HG03342 (cell line): ENCODE data around the gene CD69.
"Not testable (repeated sequence)": the region's sequence is repeated elsewhere in the genome, so short reads cannot be mapped to it uniquely, and the experiment has no call there.

Source experiments
- ATAC-seq: cut with Tn5 transposase; IDR thresholded peaks from one replicate; pipeline ENCODE4 v1.9.1; 2021; ENCODE audit warnings: mild to moderate bottlenecking, moderate library complexity; ENCODE audit not compliant: unreplicated experiment

Gene CD69

GRCh38 chr12:9751204-9752144 lies 9.2 kb downstream of the CD69 start:
- no peak for ATAC-seq

- ATAC-seq = peak; percentile 55
These were observed 10.2 kb downstream of the CD69 start for GRCh38 chr12:9750276-9751203.

DNA sequence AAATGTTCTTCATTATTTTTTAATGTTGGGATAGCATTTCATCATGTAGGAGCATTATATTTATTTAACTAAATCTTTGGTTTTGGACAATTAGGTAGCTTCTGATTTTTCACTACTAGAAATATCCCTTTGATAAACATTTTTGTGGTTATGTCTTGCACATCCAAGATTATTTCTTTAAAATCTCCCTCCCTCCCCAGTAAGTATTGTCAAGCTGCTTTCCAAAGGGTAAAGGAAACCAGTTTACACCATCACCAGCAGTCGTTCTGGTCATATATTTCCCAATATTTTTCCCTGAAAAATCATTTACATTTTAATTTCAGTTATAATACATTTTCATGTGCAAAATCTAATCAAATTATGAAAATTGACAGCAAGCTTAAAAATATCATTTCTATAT lies 11.1 kb downstream of the CD69 start:
- ATAC-seq = no peak

DNA sequence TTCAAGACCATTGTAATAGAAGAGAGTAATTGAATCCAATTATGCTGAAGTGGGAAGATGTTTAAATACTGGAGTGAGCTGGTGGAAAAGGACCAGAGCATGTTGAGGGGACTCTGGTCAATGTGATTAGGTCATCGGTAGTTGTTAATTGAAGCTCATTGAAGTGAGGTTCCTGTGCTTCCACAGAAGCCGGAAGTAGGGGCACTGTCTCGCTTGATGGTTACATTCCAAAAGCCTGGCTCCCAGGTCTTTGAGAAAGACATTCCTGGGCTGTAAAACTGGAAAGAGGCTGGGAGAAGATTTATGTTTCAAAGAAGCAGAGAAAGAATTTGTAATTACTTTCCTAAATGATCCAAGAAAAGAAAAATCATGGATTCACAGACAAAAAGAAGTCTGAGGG lies 15.5 kb downstream of the CD69 start:
- ATAC-seq = no peak

- ATAC-seq = no peak
These were observed 18.0 kb downstream of the CD69 start for GRCh38 chr12:9742661-9743060.

DNA sequence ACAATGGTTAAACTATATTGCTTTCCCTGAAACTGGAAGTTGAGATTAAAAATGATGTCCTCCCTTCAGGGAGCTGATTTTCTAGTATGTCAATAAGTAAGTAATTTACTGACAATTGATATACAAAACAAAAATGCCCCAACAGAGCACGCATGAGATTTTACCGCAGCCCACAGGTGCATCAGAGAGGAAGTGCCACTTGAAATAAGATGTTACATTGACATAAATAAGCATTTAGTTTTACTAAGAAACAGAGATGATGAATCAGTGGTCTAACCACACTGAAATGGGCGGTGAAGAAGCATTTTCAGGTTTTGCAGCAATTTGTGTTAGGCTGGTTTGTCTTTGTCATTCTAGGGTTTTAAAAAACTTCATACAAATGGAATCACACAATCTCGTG lies 19.0 kb downstream of the CD69 start:
- ATAC-seq = no peak

DNA sequence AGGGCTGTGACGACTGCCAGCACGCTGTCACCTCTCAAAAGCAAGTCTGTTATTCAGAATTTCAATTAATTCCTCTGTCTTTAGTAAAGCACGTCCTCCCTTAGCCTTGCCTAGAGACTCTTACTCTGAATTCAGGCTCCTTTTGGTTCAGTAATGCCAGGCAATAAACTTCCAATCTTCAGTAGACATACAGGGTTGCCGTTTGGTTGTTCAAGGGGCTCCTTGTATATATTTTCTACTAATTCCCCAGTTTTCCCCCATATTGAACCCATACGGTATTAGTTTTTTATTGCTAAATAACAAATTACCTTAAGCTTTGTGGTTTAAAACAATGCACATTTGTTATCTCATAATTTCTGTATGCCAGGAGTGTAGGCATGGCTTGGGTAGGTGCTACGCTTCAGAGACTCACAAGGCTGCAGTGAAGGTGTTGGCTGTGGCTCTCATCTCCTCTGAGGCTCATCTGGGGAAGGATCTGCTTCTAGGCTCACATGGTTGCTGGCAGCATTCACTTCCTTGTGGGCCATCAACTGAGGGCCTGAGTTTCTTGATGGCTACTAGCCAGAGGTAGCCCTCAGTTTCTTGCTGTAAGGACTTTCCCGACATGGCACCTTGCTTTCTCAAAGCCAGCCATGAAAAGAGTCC lies 20.5 kb downstream of the CD69 start:
- ATAC-seq = no peak

DNA sequence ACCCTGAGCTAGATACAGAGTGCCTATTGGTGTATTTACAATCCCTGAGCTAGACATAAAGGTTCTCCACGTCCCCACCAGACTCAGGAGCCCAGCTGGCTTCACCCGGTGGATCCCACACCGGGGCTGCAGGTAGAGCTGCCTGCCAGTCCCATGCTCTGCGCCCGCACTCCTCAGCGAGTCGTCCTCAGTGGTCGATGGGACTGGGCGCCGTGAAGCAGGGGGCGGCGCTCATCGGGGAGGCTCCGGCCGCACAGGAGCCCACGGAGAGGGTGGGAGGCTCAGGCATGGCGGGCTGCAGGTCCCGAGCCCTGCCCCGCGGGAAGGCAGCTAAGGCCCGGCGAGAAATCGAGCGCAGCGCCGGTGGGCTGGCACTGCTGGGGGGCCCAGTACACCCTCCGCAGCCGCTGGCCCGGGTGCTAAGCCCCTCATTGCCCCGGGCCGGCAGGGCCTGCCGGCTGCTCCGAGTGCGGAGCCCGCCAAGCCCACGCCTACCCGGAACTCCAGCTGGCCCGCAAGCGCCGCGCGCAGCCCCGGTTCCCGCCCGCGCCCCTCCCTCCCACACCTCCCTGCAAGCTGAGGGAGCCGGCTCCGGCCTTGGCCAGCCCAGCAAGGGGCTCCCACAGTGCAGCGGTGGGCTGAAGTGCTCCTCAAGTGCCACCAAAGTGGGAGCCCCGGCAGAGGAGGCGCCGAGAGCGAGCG lies 21.1 kb downstream of the CD69 start:
- not testable (repeated sequence) for ATAC-seq

- not testable (repeated sequence) for ATAC-seq
These were observed 21.8 kb downstream of the CD69 start for GRCh38 chr12:9738905-9739304.

GRCh38 chr12:9736936-9737705 lies 23.6 kb downstream of the CD69 start:
- ATAC-seq = no peak

GRCh38 chr12:9735601-9736000 lies 25.1 kb downstream of the CD69 start:
- ATAC-seq = no peak

GRCh38 chr12:9732921-9733461 lies 27.7 kb downstream of the CD69 start, which contains the start of gene CLECL1:
Gene CLECL1 (minus strand): TSS chr12:9733097.
- no peak for ATAC-seq

GRCh38 chr12:9731797-9732196 lies 28.9 kb downstream of the CD69 start:
- ATAC-seq = peak; percentile 43

GRCh38 chr12:9731393-9731792 lies 29.3 kb downstream of the CD69 start:
- no peak for ATAC-seq

DNA sequence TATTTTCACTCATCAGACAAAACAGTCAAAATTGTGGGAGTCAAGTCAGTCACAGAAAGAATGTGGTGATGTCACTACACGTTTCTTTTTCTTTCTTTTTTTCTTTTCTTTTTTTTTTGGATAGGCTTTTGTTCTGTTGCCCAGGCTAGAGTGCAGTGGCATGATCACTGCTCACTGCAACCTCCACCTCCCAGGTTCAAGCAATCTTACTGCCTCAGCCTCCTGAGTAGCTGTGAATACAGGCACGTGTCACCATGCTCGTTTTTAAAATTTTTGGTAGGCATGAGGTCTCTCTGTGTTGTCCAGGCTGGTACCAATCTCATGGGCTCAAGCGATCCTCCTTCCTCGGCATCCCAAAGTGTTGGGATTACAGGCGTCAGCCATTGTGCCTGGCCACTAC lies 30.1 kb downstream of the CD69 start:
- no peak for ATAC-seq

DNA sequence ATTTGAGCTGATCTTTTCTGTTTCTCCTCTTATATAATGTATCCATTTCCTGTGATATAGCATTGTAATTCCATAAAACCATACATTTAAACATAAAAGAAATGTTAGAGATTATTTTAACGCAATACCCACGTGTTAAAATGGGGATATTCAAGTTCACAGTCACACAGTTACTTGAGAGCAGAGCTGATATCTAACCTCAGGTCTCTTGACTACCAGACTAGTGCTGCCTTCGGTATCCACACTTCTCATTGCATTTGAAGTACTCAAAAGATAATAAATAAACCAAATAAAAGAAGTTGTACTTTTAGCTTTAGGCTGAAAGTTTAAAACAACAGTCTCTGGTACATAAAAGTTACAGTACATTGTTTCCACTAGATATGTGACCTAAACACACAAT lies 30.7 kb downstream of the CD69 start:
- no peak for ATAC-seq

DNA sequence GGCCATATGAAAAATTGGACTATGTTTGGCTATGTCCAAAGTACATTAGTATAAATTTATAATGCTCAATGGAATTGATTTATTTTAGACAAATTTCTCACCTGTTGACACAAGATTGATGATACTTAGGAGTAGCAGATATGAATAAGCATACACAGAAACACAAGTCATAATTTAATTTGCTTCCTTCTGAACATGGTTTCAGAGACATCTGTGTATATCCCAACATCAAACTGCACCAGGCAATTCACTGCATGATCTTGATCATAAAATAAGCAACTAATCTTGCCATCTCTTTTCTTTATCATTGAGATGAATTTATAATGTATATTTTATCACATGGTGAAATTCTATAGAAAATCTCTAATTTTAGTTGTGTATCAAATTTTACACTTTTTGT lies 31.6 kb downstream of the CD69 start:
- ATAC-seq = no peak

DNA sequence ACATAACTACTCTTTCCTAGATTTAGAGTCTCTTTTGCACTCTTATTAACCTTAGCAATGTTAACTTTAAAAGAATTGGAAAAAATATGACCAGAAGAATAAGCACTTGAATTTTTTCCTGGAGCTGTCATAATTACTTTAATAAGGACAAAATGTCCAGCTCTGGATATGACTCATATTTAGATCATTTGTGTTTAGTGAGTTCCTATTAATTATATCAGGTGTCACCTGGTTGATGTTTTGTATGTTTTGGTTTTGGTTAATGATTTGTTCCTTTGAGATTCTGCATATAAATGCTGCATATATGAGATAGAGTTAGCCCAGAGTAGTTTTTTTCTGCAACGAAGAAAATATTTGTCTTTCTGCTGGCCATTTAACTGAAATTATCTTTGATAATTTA lies 32.9 kb downstream of the CD69 start:
- ATAC-seq = no peak

DNA sequence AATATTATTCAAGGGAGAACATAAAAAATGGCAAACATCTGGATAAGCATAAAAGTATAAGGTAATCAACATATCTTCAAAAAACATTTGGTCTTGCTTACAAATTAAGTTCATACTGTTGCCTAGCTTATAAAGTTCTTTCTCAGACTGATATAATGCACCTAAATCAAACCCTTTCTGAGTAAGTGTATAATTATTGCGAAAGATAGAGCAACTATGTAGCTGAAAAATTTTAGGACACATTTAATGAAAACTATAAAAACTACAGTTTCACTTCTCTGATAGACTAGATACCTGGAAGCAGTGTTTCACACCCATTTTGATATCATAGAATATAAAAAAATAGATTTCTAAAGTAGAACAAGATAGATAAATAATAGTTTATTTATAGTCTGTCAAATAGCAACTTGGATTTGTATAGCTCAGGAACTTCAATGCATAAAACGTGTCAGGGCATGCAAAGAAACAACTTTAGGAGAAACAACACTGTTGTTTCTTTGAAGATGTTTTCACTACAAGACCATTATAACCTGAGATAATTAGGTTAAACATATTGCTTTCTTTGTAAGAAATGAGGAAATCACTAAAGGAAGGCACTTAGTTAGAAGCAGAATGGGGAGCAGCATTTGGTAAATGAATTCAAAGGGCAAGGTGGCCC lies 35.4 kb downstream of the CD69 start:
- no peak for ATAC-seq
